DND-41 (cell line): ENCODE measurements around the gene CSNK1G1.

Source experiments
- CTCF ChIP-seq: IDR thresholded peaks from 2 replicates; pipeline ENCODE4 v1.5.1; 2012; ENCODE audit warnings: borderline replicate concordance, low read length, moderate library complexity, mild to moderate bottlenecking; ENCODE audit not compliant: poor library complexity, severe bottlenecking; ENCODE audit errors: extremely low read depth
- EZH2 ChIP-seq: IDR thresholded peaks from 3 replicates; pipeline ENCODE4 v1.6.1; 2012; ENCODE audit warnings: borderline replicate concordance, low read depth, mild to moderate bottlenecking, moderate library complexity, low read length, inconsistent platforms; ENCODE audit not compliant: severe bottlenecking

GRCh38 chr15:64249406-64249805 is 106.6 kb downstream of the CSNK1G1 start:
- TF ChIP-seq CTCF, result no peak
- TF ChIP-seq EZH2, result no peak
